ENCODE data around the gene ATF3.
"Not testable (repeated sequence)": the region's sequence is repeated elsewhere in the genome, so short reads cannot be mapped to it uniquely, and the experiment has no call there.

Gene ATF3

GRCh38 chr1:212629450-212630157 lies 21.0 kb downstream of the ATF3 start:
- DNase-seq = no peak

- DNase-seq = no peak
These were observed 21.8 kb downstream of the ATF3 start for GRCh38 chr1:212630158-212630900.

- DNase-seq = no peak
These were observed 24.6 kb downstream of the ATF3 start for GRCh38 chr1:212633161-212633560.

- DNase-seq = no peak
These were observed 25.7 kb downstream of the ATF3 start for GRCh38 chr1:212634252-212634651.

GRCh38 chr1:212635141-212635631 lies 26.6 kb downstream of the ATF3 start:
- DNase-seq = no peak

- no peak for DNase-seq
These were observed 29.3 kb downstream of the ATF3 start for GRCh38 chr1:212637902-212638301.

- no peak for DNase-seq
These were observed 30.1 kb downstream of the ATF3 start for GRCh38 chr1:212638492-212639151.

GRCh38 chr1:212639524-212639923 lies 31.0 kb downstream of the ATF3 start:
- DNase-seq = not testable (repeated sequence)

- DNase-seq = no peak
These were observed 31.8 kb downstream of the ATF3 start for GRCh38 chr1:212640223-212640878.

- DNase-seq = no peak
These were observed 33.4 kb downstream of the ATF3 start for GRCh38 chr1:212641956-212642355.

- no peak for DNase-seq
These were observed 35.3 kb downstream of the ATF3 start for GRCh38 chr1:212643877-212644276.

- no peak for DNase-seq
These were observed 36.4 kb downstream of the ATF3 start for GRCh38 chr1:212644866-212645545.

- DNase-seq = no peak
These were observed 37.3 kb downstream of the ATF3 start for GRCh38 chr1:212645546-212646543.

- DNase-seq = no peak
These were observed 38.0 kb downstream of the ATF3 start for GRCh38 chr1:212646588-212646987.

GRCh38 chr1:212647004-212647403 lies 38.4 kb downstream of the ATF3 start:
- no peak for DNase-seq

- DNase-seq = no peak
These were observed 39.9 kb downstream of the ATF3 start for GRCh38 chr1:212648431-212648830.

GRCh38 chr1:212649020-212649419 lies 40.5 kb downstream of the ATF3 start:
- DNase-seq = no peak

- no peak for DNase-seq
These were observed 41.7 kb downstream of the ATF3 start for GRCh38 chr1:212650228-212650627.

GRCh38 chr1:212651521-212651920 lies 43.0 kb downstream of the ATF3 start:
- no peak for DNase-seq

GRCh38 chr1:212651977-212652376 lies 43.4 kb downstream of the ATF3 start:
- no peak for DNase-seq

GRCh38 chr1:212652609-212653008 lies 44.0 kb downstream of the ATF3 start:
- DNase-seq = no peak

Measured in amniotic stem cell (primary cell).